Measurements from ENCODE around the gene RBBP8NL. TPM values are rescaled to one million over a fixed set of nuclear protein-coding genes. Genes with fewer than 3 reads are reported as not detected.
A peak's percentile ranks its signal among the peaks of the same experiment; 100 is the strongest.
"Not testable (repeated sequence)": the region's sequence is repeated elsewhere in the genome, so short reads cannot be mapped to it uniquely, and the experiment has no call there.

The RBBP8NL gene
- total RNA-seq, 1 experiment from 2014 or later = 39.2 TPM

GRCh38 chr20:62428396-62429295 is 1.3 kb upstream of the RBBP8NL start:
- intact Hi-C loops (cut with micrococcal nuclease; ENCODE audit: unreplicated experiment) = no loop called here
- ChIA-PET CTCF (interaction anchor here (0.6 to 2.7 kb wide), 5 partner anchors 19 to 767 kb away, joined by 3 to 11 read pairs (median 5); no protein-coding TSS in a partner anchor), POLR2A (interaction anchor here (0.6 kb wide), 1 partner anchor 366 kb away, joined by 3 read pairs; no protein-coding TSS in a partner anchor)
- no peaks in the 10 kb centered on the region for H3K9me3 Mint-ChIP-seq (ENCODE audit: unreplicated experiment)
- no peaks in the 10 kb centered on the region for H3K27me3 Mint-ChIP-seq (ENCODE audit: insufficient read depth, unreplicated experiment)
- peaks cover 6% of the 10 kb centered on the region; the same call in 1 of the 2 replicates for H3K36me3 ChIP-seq (ENCODE audit: control insufficient read depth, insufficient read depth, low read length)
- peak overlapping the region; percentile 69 for H3K4me3 Mint-ChIP-seq (ENCODE audit: unreplicated experiment)
- H3K27me3 ChIP-seq (replicated peaks; ENCODE audit: control insufficient read depth, insufficient read depth, low read length) = no peaks in the 10 kb centered on the region
- peak overlapping the region; percentile 88 for H3K27ac Mint-ChIP-seq (ENCODE audit: unreplicated experiment)
- TF ChIP-seq, protein P1, sequence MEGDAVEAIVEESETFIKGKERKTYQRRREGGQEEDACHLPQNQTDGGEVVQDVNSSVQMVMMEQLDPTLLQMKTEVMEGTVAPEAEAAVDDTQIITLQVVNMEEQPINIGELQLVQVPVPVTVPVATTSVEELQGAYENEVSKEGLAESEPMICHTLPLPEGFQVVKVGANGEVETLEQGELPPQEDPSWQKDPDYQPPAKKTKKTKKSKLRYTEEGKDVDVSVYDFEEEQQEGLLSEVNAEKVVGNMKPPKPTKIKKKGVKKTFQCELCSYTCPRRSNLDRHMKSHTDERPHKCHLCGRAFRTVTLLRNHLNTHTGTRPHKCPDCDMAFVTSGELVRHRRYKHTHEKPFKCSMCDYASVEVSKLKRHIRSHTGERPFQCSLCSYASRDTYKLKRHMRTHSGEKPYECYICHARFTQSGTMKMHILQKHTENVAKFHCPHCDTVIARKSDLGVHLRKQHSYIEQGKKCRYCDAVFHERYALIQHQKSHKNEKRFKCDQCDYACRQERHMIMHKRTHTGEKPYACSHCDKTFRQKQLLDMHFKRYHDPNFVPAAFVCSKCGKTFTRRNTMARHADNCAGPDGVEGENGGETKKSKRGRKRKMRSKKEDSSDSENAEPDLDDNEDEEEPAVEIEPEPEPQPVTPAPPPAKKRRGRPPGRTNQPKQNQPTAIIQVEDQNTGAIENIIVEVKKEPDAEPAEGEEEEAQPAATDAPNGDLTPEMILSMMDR (IDR thresholded peaks at IDR 0.05; ENCODE audit: insufficient read depth in 1 of 2, low read depth in 1 of 2, low read length in 1 of 2, severe bottlenecking in 1 of 2, unreplicated experiment in 1 of 2) = no peak
- no peak for DNase-seq
- no peaks in the 10 kb centered on the region for H3K9me3 ChIP-seq
- H3K4me1 Mint-ChIP-seq (ENCODE audit: low read depth, unreplicated experiment) = peaks cover 82% of the 10 kb centered on the region
- H3K36me3 Mint-ChIP-seq (ENCODE audit: insufficient read depth, unreplicated experiment) = peaks cover 68% of the 10 kb centered on the region
- no TSS peak for BruUV-seq (replicated peaks)
- no peak overlapping the region for H3K4me3 ChIP-seq (ENCODE audit: low read depth, low read length)
- peaks cover 95% of the 10 kb centered on the region for H3K4me1 ChIP-seq

- H3K4me3 Mint-ChIP-seq (ENCODE audit: unreplicated experiment) = peak overlapping the region; percentile 90
- CTCF ChIA-PET = interaction anchor here (0.7 to 1.8 kb wide), 3 partner anchors 50 to 189 kb away, joined by 3 to 10 read pairs (median 4); no protein-coding TSS in a partner anchor
Observed at GRCh38 chr20:62428002-62428372, 648 bp upstream of the RBBP8NL start.

DNA sequence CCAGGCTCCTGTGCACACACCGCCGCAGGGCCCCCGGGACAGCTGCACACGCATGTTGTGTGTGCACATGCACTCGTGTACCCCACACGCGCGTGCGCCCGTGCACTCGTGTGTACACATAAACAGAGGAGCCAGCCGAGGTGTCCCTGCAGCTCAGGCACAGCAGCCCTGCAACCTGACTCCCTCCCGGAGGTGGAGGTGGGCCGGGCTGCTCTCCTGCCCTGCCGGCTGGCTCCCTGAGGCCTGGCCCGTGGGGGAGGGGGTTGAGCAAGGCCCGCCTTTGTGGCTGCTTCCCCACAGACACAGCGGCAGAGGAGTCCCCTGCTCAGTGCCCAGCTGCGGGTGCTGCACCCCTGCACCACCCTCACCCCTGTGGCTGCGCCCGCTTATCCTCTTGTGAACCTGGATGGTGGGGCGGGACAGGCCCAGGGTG is 624 bp downstream of the RBBP8NL start:
- H3K27ac Mint-ChIP-seq (ENCODE audit: unreplicated experiment) = peak overlapping the region; percentile 88
- peaks cover 7% of the 10 kb centered on the region for H3K36me3 ChIP-seq (ENCODE audit: control insufficient read depth, insufficient read depth, low read length)
- DNase-seq = peak; percentile 82 to 83
- peaks cover 83% of the 10 kb centered on the region for H3K4me1 Mint-ChIP-seq (ENCODE audit: low read depth, unreplicated experiment)
- H3K9me3 ChIP-seq = no peaks in the 10 kb centered on the region
- no TSS peak for BruUV-seq (replicated peaks)
- ChIA-PET POLR2A (no interaction called here), CTCF (interaction anchor here (1.2 to 1.8 kb wide), 2 partner anchors 81 to 190 kb away, joined by 3 to 10 read pairs; no protein-coding TSS in a partner anchor)
- H3K4me1 ChIP-seq = peaks cover 90% of the 10 kb centered on the region
- TF ChIP-seq, protein P1 (IDR thresholded peaks at IDR 0.05; ENCODE audit: insufficient read depth in 1 of 2, low read depth in 1 of 2, low read length in 1 of 2, severe bottlenecking in 1 of 2, unreplicated experiment in 1 of 2) = no peak
- no peaks in the 10 kb centered on the region for H3K9me3 Mint-ChIP-seq (ENCODE audit: unreplicated experiment)
- H3K4me3 ChIP-seq (ENCODE audit: low read depth, low read length) = peak overlapping the region; percentile 41
- no peaks in the 10 kb centered on the region for H3K27me3 Mint-ChIP-seq (ENCODE audit: insufficient read depth, unreplicated experiment)
- no peaks in the 10 kb centered on the region for H3K27me3 ChIP-seq (replicated peaks; ENCODE audit: control insufficient read depth, insufficient read depth, low read length)
- intact Hi-C loops (cut with micrococcal nuclease; ENCODE audit: unreplicated experiment) = no loop called here
- H3K4me3 Mint-ChIP-seq (ENCODE audit: unreplicated experiment) = peak overlapping the region; percentile 90
- peaks cover 60% of the 10 kb centered on the region for H3K36me3 Mint-ChIP-seq (ENCODE audit: insufficient read depth, unreplicated experiment)

More at GRCh38 chr20:62428002-62428372, 648 bp upstream of the RBBP8NL start:
- TF ChIP-seq, protein P1 (IDR thresholded peaks at IDR 0.05; ENCODE audit: insufficient read depth in 1 of 2, low read depth in 1 of 2, low read length in 1 of 2, severe bottlenecking in 1 of 2, unreplicated experiment in 1 of 2) = no peak
- H3K27me3 ChIP-seq (replicated peaks; ENCODE audit: control insufficient read depth, insufficient read depth, low read length) = no peaks in the 10 kb centered on the region
- no peaks in the 10 kb centered on the region for H3K9me3 ChIP-seq
- intact Hi-C loops (cut with micrococcal nuclease; ENCODE audit: unreplicated experiment) = no loop called here
- peaks cover 6% of the 10 kb centered on the region; the same call in 1 of the 2 replicates for H3K36me3 ChIP-seq (ENCODE audit: control insufficient read depth, insufficient read depth, low read length)
- POLR2A ChIA-PET = interaction anchor here (0.9 kb wide), 1 partner anchor 20 kb away, joined by 11 read pairs; no protein-coding TSS in a partner anchor
- peak overlapping the region; percentile 88 for H3K27ac Mint-ChIP-seq (ENCODE audit: unreplicated experiment)
- H3K4me1 ChIP-seq = peaks cover 95% of the 10 kb centered on the region
- peak overlapping the region; percentile 1; the same call in 1 of the 2 replicates for H3K4me3 ChIP-seq (ENCODE audit: low read depth, low read length)
- peaks cover 65% of the 10 kb centered on the region for H3K36me3 Mint-ChIP-seq (ENCODE audit: insufficient read depth, unreplicated experiment)
- H3K9me3 Mint-ChIP-seq (ENCODE audit: unreplicated experiment) = no peaks in the 10 kb centered on the region
- no peaks in the 10 kb centered on the region for H3K27me3 Mint-ChIP-seq (ENCODE audit: insufficient read depth, unreplicated experiment)
- no peak for DNase-seq
- BruUV-seq (replicated peaks) = no TSS peak
- H3K4me1 Mint-ChIP-seq (ENCODE audit: low read depth, unreplicated experiment) = peaks cover 86% of the 10 kb centered on the region

- CTCF ChIA-PET = interaction anchor here (1.1 kb wide), 1 partner anchor 44 kb away, joined by 3 read pairs; no protein-coding TSS in a partner anchor
- DNase-seq; H3K27me3 ChIP-seq (replicated peaks; ENCODE audit: control insufficient read depth, insufficient read depth, low read length); BruUV-seq (replicated peaks); H3K4me3 ChIP-seq (ENCODE audit: low read depth, low read length); H3K9me3 Mint-ChIP-seq (ENCODE audit: unreplicated experiment); H3K9me3 ChIP-seq; POLR2A ChIA-PET; intact Hi-C loops (cut with micrococcal nuclease; ENCODE audit: unreplicated experiment); H3K27me3 Mint-ChIP-seq (ENCODE audit: insufficient read depth, unreplicated experiment): not testable (repeated sequence)
- Mint-ChIP-seq H3K4me3 (ENCODE audit: unreplicated experiment) (peak overlapping the region; percentile 90), H3K4me1 (ENCODE audit: low read depth, unreplicated experiment) (peaks cover 83% of the 10 kb centered on the region), H3K36me3 (ENCODE audit: insufficient read depth, unreplicated experiment) (peaks cover 57% of the 10 kb centered on the region), H3K27ac (ENCODE audit: unreplicated experiment) (peak overlapping the region; percentile 88)
- H3K4me1 ChIP-seq = peaks cover 90% of the 10 kb centered on the region
- peaks cover 14% of the 10 kb centered on the region for H3K36me3 ChIP-seq (ENCODE audit: control insufficient read depth, insufficient read depth, low read length)
Observed at GRCh38 chr20:62426059-62426348, 1.3 kb downstream of the RBBP8NL start.
